ENCODE data around the gene AUTS2.

Gene AUTS2

GRCh38 chr7:70772891-70773290, 1174.6 kb downstream of the AUTS2 start:
- no peak for DNase-seq (ENCODE audit: low read depth in 2 of 2)

GRCh38 chr7:70773406-70773805, 1175.1 kb downstream of the AUTS2 start:
- DNase-seq (ENCODE audit: low read depth in 2 of 2): no peak

- no peak for DNase-seq (ENCODE audit: low read depth in 2 of 2)
Measured at GRCh38 chr7:70774950-70775527, 1176.8 kb downstream of the AUTS2 start.

- no peak for DNase-seq (ENCODE audit: low read depth in 2 of 2)
Measured at GRCh38 chr7:70775570-70776156, 1177.4 kb downstream of the AUTS2 start.

GRCh38 chr7:70776627-70777101, 1178.4 kb downstream of the AUTS2 start:
- no peak for DNase-seq (ENCODE audit: low read depth in 2 of 2)

- no peak for DNase-seq (ENCODE audit: low read depth in 2 of 2)
Measured at GRCh38 chr7:70777251-70777650, 1179.0 kb downstream of the AUTS2 start.

GRCh38 chr7:70778585-70778984, 1180.3 kb downstream of the AUTS2 start:
- DNase-seq (ENCODE audit: low read depth in 2 of 2): no peak

- no peak for DNase-seq (ENCODE audit: low read depth in 2 of 2)
Measured at GRCh38 chr7:70779321-70779720, 1181.0 kb downstream of the AUTS2 start.

GRCh38 chr7:70781922-70782311, 1183.6 kb downstream of the AUTS2 start:
- DNase-seq (ENCODE audit: low read depth in 2 of 2): no peak

GRCh38 chr7:70782796-70783195, 1184.5 kb downstream of the AUTS2 start:
- no peak for DNase-seq (ENCODE audit: low read depth in 2 of 2)

GRCh38 chr7:70785427-70785826, 1187.2 kb downstream of the AUTS2 start:
- no peak for DNase-seq (ENCODE audit: low read depth in 2 of 2)

GRCh38 chr7:70786076-70786475, 1187.8 kb downstream of the AUTS2 start:
- DNase-seq (ENCODE audit: low read depth in 2 of 2): no peak

GRCh38 chr7:70787286-70787685, 1189.0 kb downstream of the AUTS2 start:
- no peak for DNase-seq (ENCODE audit: low read depth in 2 of 2)

GRCh38 chr7:70787771-70788170, 1189.5 kb downstream of the AUTS2 start:
- DNase-seq (ENCODE audit: low read depth in 2 of 2): no peak

GRCh38 chr7:70788276-70788675, 1190.0 kb downstream of the AUTS2 start:
- DNase-seq (ENCODE audit: low read depth in 2 of 2): no peak

GRCh38 chr7:70789481-70790214, 1191.4 kb downstream of the AUTS2 start:
- no peak for DNase-seq (ENCODE audit: low read depth in 2 of 2)

- DNase-seq (ENCODE audit: low read depth in 2 of 2): no peak
Measured at GRCh38 chr7:70790215-70791073, 1192.2 kb downstream of the AUTS2 start.

- no peak for DNase-seq (ENCODE audit: low read depth in 2 of 2)
Measured at GRCh38 chr7:70791341-70791740, 1193.1 kb downstream of the AUTS2 start.

GRCh38 chr7:70793060-70793459, 1194.8 kb downstream of the AUTS2 start:
- DNase-seq (ENCODE audit: low read depth in 2 of 2): no peak

- DNase-seq (ENCODE audit: low read depth in 2 of 2): no peak
Measured at GRCh38 chr7:70793821-70794220, 1195.5 kb downstream of the AUTS2 start.

GRCh38 chr7:70794962-70795361, 1196.7 kb downstream of the AUTS2 start:
- no peak for DNase-seq (ENCODE audit: low read depth in 2 of 2)

- DNase-seq (ENCODE audit: low read depth in 2 of 2): no peak
Measured at GRCh38 chr7:70795948-70796347, 1197.7 kb downstream of the AUTS2 start.
